GM12878 (cell line): Measurements from ENCODE around the gene EML1. TPM values are rescaled to one million over a fixed set of nuclear protein-coding genes. Genes with fewer than 3 reads are reported as not detected.

Experiments
- ATAC-seq: fragments of 200-7000 bp; cut with Tn5 transposase; 3 replicates; pipeline ENCODE4 v1.9.1; 2020; ENCODE audit warnings: mild to moderate bottlenecking, moderate library complexity
- BruUV-seq: library from RNA; stranded (reverse); fragments of 400-500 nt; replicated peaks from 2 replicates; lab custom pipeline; 2021; lab: Mats Ljungman, UMichigan
- CTCF ChIA-PET: fragments of 300-600 bp; sonication (Branson Sonifier 250); formaldehyde crosslinking; extraction: SDS; loops from one replicate; lab custom pipeline; 2021; ENCODE audit warnings: inconsistent platforms; lab: Yijun Ruan, JAX
- POLR2A ChIA-PET: fragments of 350-600 bp; formaldehyde crosslinking; extraction: SDS; loops from one replicate; lab custom pipeline; 2021; ENCODE audit warnings: inconsistent platforms; lab: Charles Lee
- RAD21 ChIA-PET: fragments of 300-600 bp; sonication (Branson Sonifier 250); formaldehyde crosslinking; loops from one replicate; lab custom pipeline; 2023; ENCODE audit warnings: antibody characterized with exemption; ENCODE audit not compliant: unreplicated experiment; lab: Charles Lee
- SMC1A ChIA-PET: fragments of 300-600 bp; sonication (Branson Sonifier 250); formaldehyde crosslinking; loops from one replicate; lab custom pipeline; 2023; ENCODE audit not compliant: unreplicated experiment, uncharacterized antibody; lab: Charles Lee
- DNase-seq: peaks from one replicate; pipeline ENCODE4 v3.0.0-alpha.2; 2011; ENCODE audit warnings: low read depth, low spot score
- FAIRE-seq: peaks from 3 replicates; lab custom pipeline; 2011; peaks lifted over from hg19 to GRCh38; lab: Jason Lieb, UNC
- H2AFZ ChIP-seq: 2 replicates; pipeline ENCODE4 v1.6.0; 2011; ENCODE audit warnings: low read depth, low read length, control low read depth; ENCODE audit not compliant: control insufficient read depth
- H3K27ac ChIP-seq: 2 replicates; pipeline ENCODE4 v1.5.1; 2011; ENCODE audit warnings: control low read depth; ENCODE audit not compliant: control insufficient read depth, insufficient read depth
- H3K27me3 ChIP-seq, 2 experiments: replicated peaks in 1 of 2; 2 replicates each; pipeline versions ENCODE4 v1.6.0 to v1.6.1; 2011; ENCODE audit warnings: low read length in 1 of 2; ENCODE audit not compliant: control insufficient read depth in 2 of 2, insufficient read depth in 2 of 2
- H3K36me3 ChIP-seq, 2 experiments: 2 replicates each; pipeline ENCODE4 v1.5.1; 2011; ENCODE audit warnings: low read length in 1 of 2; ENCODE audit not compliant: control insufficient read depth in 2 of 2, insufficient read depth in 2 of 2
- H3K4me1 ChIP-seq: 2 replicates; pipeline ENCODE4 v1.6.1; 2011; ENCODE audit warnings: mild to moderate bottlenecking, low read length, moderate library complexity, mixed read lengths; ENCODE audit not compliant: control insufficient read depth, insufficient read depth
- H3K4me2 ChIP-seq: 2 replicates; pipeline ENCODE4 v1.6.0; 2011; ENCODE audit warnings: control low read depth; ENCODE audit not compliant: control insufficient read depth, insufficient read depth
- H3K4me3 ChIP-seq: fragments of 200-600 bp; sonication (generic); 2 replicates; pipeline ENCODE4 v1.5.1; 2016
- H3K79me2 ChIP-seq: 2 replicates; pipeline ENCODE4 v1.6.0; 2011; ENCODE audit warnings: low read length; ENCODE audit not compliant: control insufficient read depth, insufficient read depth
- H3K9ac ChIP-seq: 2 replicates; pipeline ENCODE4 v1.8.0; 2011; ENCODE audit warnings: low read length, control low read depth, mixed read lengths; ENCODE audit not compliant: control insufficient read depth, insufficient read depth
- H3K9me3 ChIP-seq: replicated peaks from 3 replicates; pipeline ENCODE4 v1.5.1; 2011; ENCODE audit warnings: mild to moderate bottlenecking, low read length; ENCODE audit not compliant: control insufficient read depth, insufficient read depth
- H4K20me1 ChIP-seq: 2 replicates; pipeline ENCODE4 v1.6.0; 2011; ENCODE audit not compliant: control insufficient read depth, insufficient read depth
- KAT2A ChIP-seq: conservative IDR thresholded peaks from 2 replicates; pipeline ENCODE4 v1.6.1; 2011; ENCODE audit warnings: low read depth, low read length; ENCODE audit not compliant: control insufficient read depth
- ZBTB4 ChIP-seq: fragments of 450-650 bp; formaldehyde crosslinking; IDR thresholded peaks from 2 replicates; pipeline ENCODE4 v1.4.0; 2022; ENCODE audit warnings: mild to moderate bottlenecking, moderate library complexity
- WGBS: methylation state at CpG from one replicate; pipeline ENCODE4 v1.1.6; 2016; ENCODE audit warnings: low lambda C conversion rate; ENCODE audit not compliant: insufficient replicate concordance, insufficient coverage; ENCODE audit errors: missing lambda C conversion rate; 5-methylcytosine and 5-hydroxymethylcytosine counted together
- in situ Hi-C: fragments of 300-500 bp; cut with MboI; formaldehyde crosslinking; loops from 9 replicates; pipeline ENCODE4 v1.14.3; 2018; ENCODE audit warnings: mixed read lengths
- intact Hi-C: fragments of 100-400 bp; cut with micrococcal nuclease; formaldehyde crosslinking; loops from one replicate; pipeline ENCODE4 v1.14.2; 2022; ENCODE audit not compliant: unreplicated experiment
- polyA plus RNA-seq, 11 experiments: library from polyadenylated mRNA; depleted of rRNA in 4 of 11; unstranded in 6 of 11; stranded (reverse) in 5 of 11; fragments of >200 nt; fragmentation: Nextera tagmentation in 4 of 11; fragmentation: Illumina TruSeq in 1 of 11; extraction: Ambion mirVana in 4 of 11; extraction: Trizol in 1 of 11; gene quantifications; 1 replicate in 1 of 11; 2 replicates in 10 of 11; pipeline versions ENCODE4 v1.2.1 to v1.2.3, GENCODE V29; 2011 to 2016; ENCODE audit warnings: inconsistent platforms in 2 of 11, missing spikeins in 2 of 11, low read depth in 1 of 11
- total RNA-seq, 4 experiments: library from RNA; depleted of rRNA in 3 of 4; stranded (reverse); fragments of >200 nt in 3 of 4; fragmentation: Illumina TruSeq in 1 of 4; extraction: Trizol in 1 of 4; gene quantifications; 2 replicates each; pipeline versions ENCODE4 v1.2.1 to v1.2.3, GENCODE V29; 2013 to 2021

EML1 gene
- total and polyA plus RNA-seq, 10 of the 15 experiments (the other 5 are each of a cell fraction or from before 2014, with no cell fraction given), result 0.05 to 3.4 (median 0.11) TPM; not detected in 3

GRCh38 chr14:99883866-99884650 is 90.8 kb downstream of the EML1 start:
- CTCF ChIA-PET, result interaction anchor here (0.7 to 5.8 kb wide), 6 partner anchors 9 to 216 kb away, joined by 4 to 25 read pairs (median 6); no protein-coding TSS in a partner anchor
- SMC1A ChIA-PET, result no interaction called here
- no peak for DNase-seq
- H3K36me3 ChIP-seq, result no peaks in the 10 kb centered on the region
- peak; percentile 57 for ATAC-seq
- in situ Hi-C loops, result loop anchor here (5.0 kb wide), 2 partner anchors 202 to 357 kb away; partner anchors contain the start of gene CYP46A1
- POLR2A ChIA-PET, result no interaction called here
- H3K4me1 ChIP-seq, result no peaks in the 10 kb centered on the region
- H3K79me2 ChIP-seq, result no peaks in the 10 kb centered on the region
- no peak overlapping the region for H3K4me3 ChIP-seq
- TF ChIP-seq KAT2A, result no peak
- TF ChIP-seq ZBTB4 (CRISPR knock-in tag), result no peak
- WGBS, result 38% methylated on average over 9 of the region's 9 CpGs
- intact Hi-C loops, result no loop called here
- no peak overlapping the region for H3K27ac ChIP-seq
- H4K20me1 ChIP-seq, result no peaks in the 10 kb centered on the region
- H2AFZ ChIP-seq, result no peak overlapping the region
- FAIRE-seq, result no peak
- H3K9me3 ChIP-seq, result no peaks in the 10 kb centered on the region
- no TSS peak for BruUV-seq
- no peak overlapping the region for H3K4me2 ChIP-seq
- H3K9ac ChIP-seq, result no peak overlapping the region
- H3K27me3 ChIP-seq, result no peaks in the 10 kb centered on the region; a peak in 2 of 4 replicates
- RAD21 ChIA-PET, result interaction anchor here (1.2 kb wide), 1 partner anchor 154 kb away, joined by 4 read pairs; no protein-coding TSS in a partner anchor
